ENCODE measurements around the gene PIK3IP1.

Gene PIK3IP1

DNA sequence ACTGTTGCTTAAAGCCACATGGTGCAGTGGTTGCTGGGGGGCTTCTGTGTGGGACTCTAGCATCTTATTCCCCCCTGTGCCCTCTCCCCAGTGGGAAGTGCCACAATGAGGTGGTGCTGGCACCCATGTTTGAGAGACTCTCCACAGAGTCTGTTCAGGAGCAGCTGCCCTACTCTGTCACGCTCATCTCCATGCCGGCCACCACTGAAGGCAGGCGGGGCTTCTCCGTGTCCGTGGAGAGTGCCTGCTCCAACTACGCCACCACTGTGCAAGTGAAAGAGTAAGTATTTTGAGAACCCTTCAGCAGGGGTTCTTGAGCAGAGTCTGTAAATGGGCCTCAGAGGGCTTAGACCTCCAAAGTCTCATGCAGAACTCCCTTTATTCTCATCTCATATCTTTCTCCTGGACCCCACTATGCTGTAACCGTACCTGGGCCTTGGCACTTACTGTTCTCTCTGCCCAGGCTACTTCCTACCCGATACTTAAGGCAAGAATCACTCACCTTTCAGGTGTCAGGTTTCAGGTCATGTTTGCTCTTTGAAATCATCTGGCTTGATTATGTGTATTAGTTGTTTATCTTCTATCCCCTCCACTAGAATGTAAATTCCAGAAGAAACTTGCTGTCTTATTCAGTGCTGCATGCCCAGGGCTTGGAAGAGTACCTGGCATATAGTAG is 32.4 kb downstream of the PIK3IP1 start:
- Histone ChIP-seq H3K36me3 (replicated peaks) (peaks cover 36% of the 10 kb centered on the region), H3K27me3 (replicated peaks) (no peaks in the 10 kb centered on the region), H3K27ac (no peak overlapping the region), H3K4me3 (ENCODE audit: low read depth, low read length) (no peak overlapping the region)
- TF ChIP-seq, protein P1, sequence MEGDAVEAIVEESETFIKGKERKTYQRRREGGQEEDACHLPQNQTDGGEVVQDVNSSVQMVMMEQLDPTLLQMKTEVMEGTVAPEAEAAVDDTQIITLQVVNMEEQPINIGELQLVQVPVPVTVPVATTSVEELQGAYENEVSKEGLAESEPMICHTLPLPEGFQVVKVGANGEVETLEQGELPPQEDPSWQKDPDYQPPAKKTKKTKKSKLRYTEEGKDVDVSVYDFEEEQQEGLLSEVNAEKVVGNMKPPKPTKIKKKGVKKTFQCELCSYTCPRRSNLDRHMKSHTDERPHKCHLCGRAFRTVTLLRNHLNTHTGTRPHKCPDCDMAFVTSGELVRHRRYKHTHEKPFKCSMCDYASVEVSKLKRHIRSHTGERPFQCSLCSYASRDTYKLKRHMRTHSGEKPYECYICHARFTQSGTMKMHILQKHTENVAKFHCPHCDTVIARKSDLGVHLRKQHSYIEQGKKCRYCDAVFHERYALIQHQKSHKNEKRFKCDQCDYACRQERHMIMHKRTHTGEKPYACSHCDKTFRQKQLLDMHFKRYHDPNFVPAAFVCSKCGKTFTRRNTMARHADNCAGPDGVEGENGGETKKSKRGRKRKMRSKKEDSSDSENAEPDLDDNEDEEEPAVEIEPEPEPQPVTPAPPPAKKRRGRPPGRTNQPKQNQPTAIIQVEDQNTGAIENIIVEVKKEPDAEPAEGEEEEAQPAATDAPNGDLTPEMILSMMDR (IDR thresholded peaks at IDR 0.05; ENCODE audit: low read depth, low read length, missing control alignments): no peak
- no peak for DNase-seq
- in situ Hi-C loops (cut with HindIII; ENCODE audit: low pct_ligation_motif_present, low sequenced_read_pairs): no loop called here

GRCh38 chr22:31253949-31254348 is 38.3 kb downstream of the PIK3IP1 start:
- in situ Hi-C loops (cut with HindIII; ENCODE audit: low pct_ligation_motif_present, low sequenced_read_pairs): no loop called here
- no peaks in the 10 kb centered on the region for H3K27me3 ChIP-seq (replicated peaks)
- TF ChIP-seq, protein P1 (IDR thresholded peaks at IDR 0.05; ENCODE audit: low read depth, low read length, missing control alignments): no peak
- H3K36me3 ChIP-seq (replicated peaks): peaks cover 5% of the 10 kb centered on the region
- DNase-seq: no peak
- no peak overlapping the region for H3K27ac ChIP-seq
- H3K4me3 ChIP-seq (ENCODE audit: low read depth, low read length): no peak overlapping the region

DNA sequence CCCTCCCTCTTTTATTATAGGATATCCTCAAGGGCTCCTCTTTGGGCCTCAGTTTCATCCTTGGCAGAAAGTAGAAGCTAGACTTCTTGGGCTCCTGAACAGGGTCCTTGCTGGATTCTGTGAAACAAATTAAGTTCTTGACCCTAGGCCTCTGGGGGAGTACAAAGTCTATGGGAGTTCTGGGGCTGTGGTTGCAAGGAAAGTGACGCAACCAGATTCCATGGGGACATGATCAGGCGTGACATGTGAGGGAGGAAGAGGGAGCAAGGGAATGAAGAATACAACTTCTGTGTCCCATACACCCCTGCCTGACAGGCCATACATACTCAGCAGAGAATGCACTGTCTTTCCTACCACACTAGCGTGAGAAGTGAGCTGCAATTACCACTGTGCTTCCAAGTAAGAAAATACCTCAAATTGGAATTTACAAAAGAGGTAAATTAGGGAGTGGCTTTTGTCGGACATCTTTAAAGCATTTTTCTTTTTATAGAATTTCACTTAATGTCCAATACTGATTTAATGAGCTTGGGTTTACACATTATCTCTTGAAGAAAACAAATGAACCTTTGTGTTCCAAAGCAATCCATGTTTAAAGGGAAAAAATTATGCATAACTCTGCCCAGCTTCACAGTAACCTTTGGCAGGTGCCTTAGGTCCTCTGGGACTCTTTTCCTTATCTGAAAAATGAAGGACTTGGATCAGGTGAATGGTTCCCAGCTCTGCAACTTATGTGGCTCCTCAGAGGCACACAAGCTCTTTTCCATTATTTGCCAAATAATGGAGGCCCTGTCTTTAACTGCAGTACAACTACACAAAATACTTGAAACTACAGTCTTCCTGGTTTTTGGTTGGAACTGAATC is 41.3 kb downstream of the PIK3IP1 start:
- Histone ChIP-seq H3K27ac (no peak overlapping the region), H3K4me3 (ENCODE audit: low read depth, low read length) (peak overlapping the region; percentile 68), H3K36me3 (replicated peaks) (no peaks in the 10 kb centered on the region), H3K27me3 (replicated peaks) (no peaks in the 10 kb centered on the region)
- TF ChIP-seq, protein P1 (IDR thresholded peaks at IDR 0.05; ENCODE audit: low read depth, low read length, missing control alignments): no peak
- in situ Hi-C loops (cut with HindIII; ENCODE audit: low pct_ligation_motif_present, low sequenced_read_pairs): no loop called here
- DNase-seq: no peak

DNA sequence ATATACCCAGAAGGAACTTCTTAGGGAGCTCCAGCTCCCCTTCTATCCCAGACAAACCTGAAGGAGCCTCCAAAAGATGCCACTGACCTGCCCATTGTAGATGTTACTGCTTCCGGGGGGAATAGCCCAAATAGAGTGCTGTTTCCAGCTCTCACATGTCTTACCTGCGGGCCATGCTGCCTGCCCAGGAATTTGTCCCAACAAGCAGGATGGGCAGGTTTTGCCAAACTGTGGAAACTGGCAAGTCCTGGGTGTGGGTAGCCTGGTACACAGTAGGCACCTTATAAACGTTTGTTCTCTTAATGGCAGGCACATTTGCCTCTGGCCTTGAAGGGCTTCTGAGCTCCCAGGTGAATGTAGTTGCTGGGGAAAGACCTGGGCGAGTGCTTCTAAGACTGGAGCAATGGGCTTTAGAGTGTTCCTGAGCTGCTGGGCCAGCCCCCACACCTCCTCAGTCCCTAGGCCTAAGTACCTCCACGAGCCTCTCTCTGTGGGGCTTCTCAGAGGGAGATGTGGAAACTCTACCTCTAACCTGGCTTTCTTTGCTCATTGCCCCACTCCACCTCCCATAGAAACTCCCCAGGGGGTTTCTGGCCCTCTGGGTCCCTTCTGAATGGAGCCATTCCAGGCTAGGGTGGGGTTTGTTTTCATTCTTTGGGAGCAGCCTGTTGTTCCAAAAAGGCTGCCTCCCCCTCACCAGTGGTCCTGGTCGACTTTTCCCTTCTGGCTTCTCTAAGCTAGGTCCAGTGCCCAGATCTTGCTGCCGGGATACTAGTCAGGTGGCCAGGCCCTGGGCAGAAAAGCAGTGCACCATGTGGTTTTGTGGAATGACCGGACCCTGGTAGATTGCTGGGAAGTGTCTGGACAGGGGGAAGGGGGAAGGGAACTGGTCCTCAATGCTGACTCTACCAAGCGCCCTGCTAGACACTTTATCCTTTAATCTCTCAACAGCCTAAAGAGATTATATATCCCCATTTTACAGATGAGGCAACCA is 43.0 kb downstream of the PIK3IP1 start:
- TF ChIP-seq, protein P1 (IDR thresholded peaks at IDR 0.05; ENCODE audit: low read depth, low read length, missing control alignments): no peak
- Histone ChIP-seq H3K4me3 (ENCODE audit: low read depth, low read length) (peak overlapping the region; percentile 68), H3K27me3 (replicated peaks) (no peaks in the 10 kb centered on the region), H3K27ac (no peak overlapping the region), H3K36me3 (replicated peaks) (no peaks in the 10 kb centered on the region)
- DNase-seq: no peak
- in situ Hi-C loops (cut with HindIII; ENCODE audit: low pct_ligation_motif_present, low sequenced_read_pairs): no loop called here

DNA sequence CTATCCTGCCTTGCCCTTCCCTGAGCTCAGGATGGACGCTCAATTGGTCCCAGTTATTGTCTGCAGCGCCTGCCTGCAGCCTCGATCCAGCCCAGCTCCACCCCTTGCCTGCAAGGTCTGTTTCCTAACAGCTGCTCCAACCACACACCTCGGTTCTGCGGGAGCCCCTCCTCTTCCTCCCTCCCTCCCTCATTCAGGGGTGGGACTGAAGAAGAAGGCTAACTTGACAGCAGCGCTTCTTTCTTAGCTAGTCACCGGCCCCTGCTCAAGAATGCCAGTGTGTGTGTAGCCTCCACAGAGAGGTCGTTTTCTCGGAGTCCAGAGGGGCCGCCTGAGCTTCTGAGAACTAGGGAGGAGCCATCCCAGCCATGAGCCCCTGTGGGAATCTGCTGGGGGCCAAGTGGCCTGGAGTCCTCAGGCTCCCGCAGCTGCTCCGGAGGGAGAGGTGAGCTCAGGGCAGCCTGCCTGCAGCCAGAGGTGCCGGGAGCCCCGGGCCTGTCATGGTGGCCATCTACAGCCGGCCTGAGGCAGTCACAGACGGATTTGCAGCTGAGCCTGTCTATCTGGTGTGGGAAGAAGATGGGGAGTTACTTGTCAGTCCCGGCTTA is 44.0 kb downstream of the PIK3IP1 start:
- Histone ChIP-seq H3K27me3 (replicated peaks) (no peaks in the 10 kb centered on the region), H3K4me3 (ENCODE audit: low read depth, low read length) (peak overlapping the region; percentile 68), H3K27ac (peak overlapping the region; percentile 45), H3K36me3 (replicated peaks) (no peaks in the 10 kb centered on the region)
- DNase-seq: peak; percentile 94
- TF ChIP-seq, protein P1 (IDR thresholded peaks at IDR 0.05; ENCODE audit: low read depth, low read length, missing control alignments): no peak
- in situ Hi-C loops (cut with HindIII; ENCODE audit: low pct_ligation_motif_present, low sequenced_read_pairs): no loop called here
